SK-N-SH treated with all-trans-retinoic acid at 6 μM for 48 hours (cell line): ENCODE results near the gene MORC4.

Experiments used
- ARNTL ChIP-seq: fragments of 450-650 bp; formaldehyde crosslinking; IDR thresholded peaks from 2 replicates; pipeline ENCODE4 v1.5.0; 2020; ENCODE audit warnings: low read depth, mild to moderate bottlenecking, moderate library complexity, borderline replicate concordance
- ESRRG ChIP-seq: fragments of 250-450 bp; sonication (Bioruptor Pico); IDR thresholded peaks from 2 replicates; pipeline ENCODE4 v1.6.1; 2021; ENCODE audit warnings: mild to moderate bottlenecking
- TOX ChIP-seq: fragments of 250-450 bp; sonication (Bioruptor Pico); IDR thresholded peaks from 2 replicates; pipeline ENCODE4 v1.8.0; 2021; ENCODE audit warnings: mild to moderate bottlenecking, moderate library complexity, borderline replicate concordance
- TF ChIP-seq, protein P1 (sequence below): fragments of 250-450 bp; sonication (Bioruptor Pico); IDR thresholded peaks from 2 replicates; pipeline ENCODE4 v1.8.0; 2020; ENCODE audit warnings: mild to moderate bottlenecking, moderate library complexity, borderline replicate concordance

DNA sequence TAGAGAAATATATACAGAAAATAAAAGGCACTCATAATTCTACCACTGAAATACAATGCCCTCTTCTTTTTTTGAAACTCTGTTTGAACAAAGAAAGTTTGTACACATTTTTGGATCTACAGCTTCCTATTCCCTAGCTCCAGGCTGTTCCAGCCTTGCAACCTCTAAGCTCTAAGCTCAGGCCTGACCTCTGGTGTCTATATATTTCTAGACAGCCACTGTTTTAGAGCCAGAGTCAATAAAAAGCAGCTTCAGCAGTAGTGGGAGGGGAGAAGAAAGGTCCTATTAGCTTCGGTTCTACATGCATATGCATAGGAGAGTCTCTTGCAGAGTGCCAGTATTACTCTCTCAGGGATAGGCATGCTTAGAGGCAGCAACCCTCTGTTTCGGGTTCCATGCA, 40.1 kb downstream of the MORC4 start:
- TF ChIP-seq ESRRG (CRISPR knock-in tag), result no peak
- TF ChIP-seq TOX (CRISPR knock-in tag), result no peak
- no peak for TF ChIP-seq ARNTL (CRISPR knock-in tag)
- TF ChIP-seq, protein P1, sequence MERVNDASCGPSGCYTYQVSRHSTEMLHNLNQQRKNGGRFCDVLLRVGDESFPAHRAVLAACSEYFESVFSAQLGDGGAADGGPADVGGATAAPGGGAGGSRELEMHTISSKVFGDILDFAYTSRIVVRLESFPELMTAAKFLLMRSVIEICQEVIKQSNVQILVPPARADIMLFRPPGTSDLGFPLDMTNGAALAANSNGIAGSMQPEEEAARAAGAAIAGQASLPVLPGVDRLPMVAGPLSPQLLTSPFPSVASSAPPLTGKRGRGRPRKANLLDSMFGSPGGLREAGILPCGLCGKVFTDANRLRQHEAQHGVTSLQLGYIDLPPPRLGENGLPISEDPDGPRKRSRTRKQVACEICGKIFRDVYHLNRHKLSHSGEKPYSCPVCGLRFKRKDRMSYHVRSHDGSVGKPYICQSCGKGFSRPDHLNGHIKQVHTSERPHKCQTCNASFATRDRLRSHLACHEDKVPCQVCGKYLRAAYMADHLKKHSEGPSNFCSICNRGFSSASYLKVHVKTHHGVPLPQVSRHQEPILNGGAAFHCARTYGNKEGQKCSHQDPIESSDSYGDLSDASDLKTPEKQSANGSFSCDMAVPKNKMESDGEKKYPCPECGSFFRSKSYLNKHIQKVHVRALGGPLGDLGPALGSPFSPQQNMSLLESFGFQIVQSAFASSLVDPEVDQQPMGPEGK, result no peak
